A549 (cell line): ENCODE results near the gene OXSM. TPM values are rescaled to one million over a fixed set of nuclear protein-coding genes. Genes with fewer than 3 reads are reported as not detected.
A peak's percentile ranks its signal among the peaks of the same experiment; 100 is the strongest.

Source experiments
- ATAC-seq, 2 experiments: fragments of 200-7000 bp in 1 of 2; fragments of >200 bp in 1 of 2; cut with Nextera tagmentation in 1 of 2; cut with Tn5 transposase in 1 of 2; 3 replicates each; pipeline versions ENCODE4 v1.8.0 to v1.9.1; 2018 to 2020; ENCODE audit warnings: mild to moderate bottlenecking in 1 of 2, moderate library complexity in 1 of 2
- CTCF ChIA-PET: fragments of 300-600 bp; sonication (Branson Sonifier 250); formaldehyde crosslinking; extraction: SDS; loops from one replicate; lab custom pipeline; 2021; ENCODE audit warnings: antibody characterized with exemption, inconsistent platforms; lab: Yijun Ruan, JAX
- POLR2A ChIA-PET: fragments of 350-600 bp; formaldehyde crosslinking; extraction: SDS; loops from one replicate; lab custom pipeline; 2021; ENCODE audit warnings: antibody characterized with exemption, inconsistent platforms; lab: Yijun Ruan, JAX
- DNase-seq, 2 experiments: peaks; one replicate each; pipeline versions ENCODE4 v3.0.0 to v3.0.0-alpha.2; 2011 to 2016; ENCODE audit warnings: low read depth in 1 of 2, low spot score in 1 of 2
- FAIRE-seq: peaks from 2 replicates; lab custom pipeline; 2011; peaks lifted over from hg19 to GRCh38; lab: Jason Lieb, UNC
- H3K27ac ChIP-seq, 2 experiments: fragments of >200 bp; sonication (Bioruptor Twin); formaldehyde crosslinking; 3 replicates each; pipeline ENCODE4 v1.5.1; 2016 to 2017
- H3K4me1 ChIP-seq: fragments of >200 bp; sonication (Bioruptor Twin); formaldehyde crosslinking; 3 replicates; pipeline ENCODE4 v1.6.1; 2016
- H3K4me2 ChIP-seq: fragments of >200 bp; sonication (Bioruptor Twin); formaldehyde crosslinking; 3 replicates; pipeline ENCODE4 v1.6.1; 2016
- H3K4me3 ChIP-seq: fragments of >200 bp; sonication (Bioruptor Twin); formaldehyde crosslinking; 3 replicates; pipeline ENCODE4 v1.5.1; 2016
- H3K9me3 ChIP-seq: fragments of >200 bp; sonication (Bioruptor Twin); formaldehyde crosslinking; 3 replicates; pipeline ENCODE4 v1.6.1; 2016
- ATOH8 ChIP-seq: fragments of 250-450 bp; sonication (Bioruptor Pico); IDR thresholded peaks from 2 replicates; pipeline ENCODE4 v1.5.0; 2020; ENCODE audit warnings: low read depth, mild to moderate bottlenecking, moderate library complexity
- CEBPB ChIP-seq, 2 experiments: fragments of >200 bp in 1 of 2; sonication (Bioruptor Twin) in 1 of 2; formaldehyde crosslinking in 1 of 2; IDR thresholded peaks; 2 replicates each; pipeline ENCODE4 v1.6.1; 2012 to 2016
- FOSB ChIP-seq: fragments of 250-450 bp; sonication (Bioruptor Pico); IDR thresholded peaks from 2 replicates; pipeline ENCODE4 v1.5.0; 2020; ENCODE audit warnings: mild to moderate bottlenecking, moderate library complexity
- FOSL2 ChIP-seq, 2 experiments: fragments of 450-650 bp in 1 of 2; fragments of >200 bp in 1 of 2; sonication (Bioruptor Twin) in 1 of 2; formaldehyde crosslinking; IDR thresholded peaks; 2 replicates each; pipeline versions ENCODE4 v1.5.0 to v1.6.1; 2016 to 2020; ENCODE audit warnings: mild to moderate bottlenecking in 1 of 2, moderate library complexity in 1 of 2
- HES2 ChIP-seq: fragments of >200 bp; sonication (Bioruptor Twin); formaldehyde crosslinking; IDR thresholded peaks from 2 replicates; pipeline ENCODE4 v1.6.1; 2016
- HEYL ChIP-seq: fragments of 250-450 bp; sonication (Bioruptor Pico); IDR thresholded peaks from 2 replicates; pipeline ENCODE4 v1.8.0; 2021; ENCODE audit warnings: mild to moderate bottlenecking, moderate library complexity
- HOXA7 ChIP-seq: fragments of 250-450 bp; sonication (Bioruptor Pico); IDR thresholded peaks from 2 replicates; pipeline ENCODE4 v1.5.0; 2020; ENCODE audit warnings: mild to moderate bottlenecking, moderate library complexity
- JUN ChIP-seq, 2 experiments: fragments of >200 bp; sonication (Bioruptor Twin); formaldehyde crosslinking; IDR thresholded peaks; 2 replicates in 1 of 2; 3 replicates in 1 of 2; pipeline ENCODE4 v1.6.1; 2016 to 2017
- KDM1A ChIP-seq: fragments of 200-600 bp; sonication (generic); IDR thresholded peaks from 2 replicates; pipeline ENCODE4 v1.6.1; 2016; ENCODE audit warnings: low read depth, mild to moderate bottlenecking
- MAFK ChIP-seq: fragments of 450-650 bp; IDR thresholded peaks from 2 replicates; pipeline ENCODE4 v1.6.1; 2014; ENCODE audit not compliant: partially characterized antibody
- MYC ChIP-seq: IDR thresholded peaks from 2 replicates; pipeline ENCODE4 v1.6.1; 2012; ENCODE audit warnings: mild to moderate bottlenecking, inconsistent platforms, low read length, improper control_type of control experiment, borderline replicate concordance
- PHF8 ChIP-seq: fragments of 200-600 bp; sonication (generic); IDR thresholded peaks from 2 replicates; pipeline ENCODE4 v1.6.1; 2016; ENCODE audit warnings: low read depth, mild to moderate bottlenecking, antibody characterized with exemption, moderate library complexity, borderline replicate concordance
- RNF2 ChIP-seq: fragments of 200-600 bp; sonication (generic); IDR thresholded peaks from 2 replicates; pipeline ENCODE4 v1.6.1; 2016; ENCODE audit warnings: low read depth, mild to moderate bottlenecking, antibody characterized with exemption, moderate library complexity, borderline replicate concordance
- SMC3 ChIP-seq: fragments of >200 bp; sonication (Bioruptor Twin); formaldehyde crosslinking; IDR thresholded peaks from 3 replicates; pipeline ENCODE4 v1.6.1; 2018; ENCODE audit warnings: inconsistent platforms
- TFCP2L1 ChIP-seq: fragments of 250-450 bp; sonication (Bioruptor Pico); IDR thresholded peaks from 2 replicates; pipeline ENCODE4 v1.5.0; 2021; ENCODE audit warnings: mild to moderate bottlenecking
- TP53 ChIP-seq: fragments of 250-450 bp; sonication (Bioruptor Pico); IDR thresholded peaks from 2 replicates; pipeline ENCODE4 v1.5.0; 2021; ENCODE audit warnings: mild to moderate bottlenecking, moderate library complexity
- USF2 ChIP-seq: fragments of 450-650 bp; IDR thresholded peaks from 2 replicates; pipeline ENCODE4 v1.6.1; 2014; ENCODE audit warnings: antibody characterized with exemption
- ZNF302 ChIP-seq: fragments of 250-450 bp; sonication (Bioruptor Pico); IDR thresholded peaks from 2 replicates; pipeline ENCODE4 v1.9.0; 2021; ENCODE audit warnings: inconsistent platforms, mild to moderate bottlenecking, moderate library complexity
- WGBS: methylation state at CpG from one replicate; pipeline ENCODE4 v1.1.6; 2017; ENCODE audit errors: missing lambda C conversion rate; 5-methylcytosine and 5-hydroxymethylcytosine counted together
- polyA plus RNA-seq, 4 experiments: library from polyadenylated mRNA; depleted of rRNA in 3 of 4; stranded (reverse); fragments of >200 nt; fragmentation: RNase III in 1 of 4; extraction: RNeasy Plus Mini Kit Qiagen cat#74134 plus additional on column Dnase treatment in 1 of 4; gene quantifications; 2 replicates in 3 of 4; 3 replicates in 1 of 4; pipeline ENCODE4 v1.2.3, GENCODE V29; 2011 to 2017
- TF ChIP-seq, protein P1 (sequence below): fragments of 250-450 bp; sonication (Bioruptor Pico); IDR thresholded peaks from 2 replicates; pipeline ENCODE4 v1.5.0; 2021; ENCODE audit warnings: mild to moderate bottlenecking, moderate library complexity, borderline replicate concordance

The OXSM gene
- polyA plus RNA-seq, 2 of the 4 experiments (the other 2 are of a cell fraction) = 19.1 to 43.9 TPM

DNA sequence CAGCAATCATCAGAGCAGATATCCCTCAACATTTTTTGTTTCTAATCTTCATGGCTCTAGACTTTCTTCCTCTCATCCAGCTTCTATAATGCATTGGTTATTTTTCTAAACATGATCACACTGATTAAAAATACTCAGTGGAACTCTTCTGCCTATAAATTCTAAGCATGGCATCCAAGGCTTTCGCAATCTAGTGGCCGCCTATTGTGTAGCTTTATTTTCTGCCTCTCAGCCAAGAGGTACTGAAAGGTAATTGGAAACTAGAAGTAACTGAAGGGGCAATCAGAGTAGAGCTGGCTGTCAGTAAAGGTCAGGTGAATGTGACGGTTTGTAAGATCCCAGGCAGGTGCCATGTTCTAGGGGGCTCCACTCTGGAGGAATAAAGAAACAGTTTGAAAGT is 33.4 kb downstream of the OXSM start:
- 0 out of 3 replicates have a peak, but pooled peaks cover 2% of the 10 kb centered on the region for H3K9me3 ChIP-seq
- ChIA-PET POLR2A (no interaction called here), CTCF (interaction anchor here (0.8 kb wide), 1 partner anchor 20 kb away, joined by 3 read pairs; no protein-coding TSS in a partner anchor)
- no peaks in the 10 kb centered on the region for H3K4me1 ChIP-seq
- ATAC-seq (no peak), DNase-seq (no peak), FAIRE-seq (no peak)
- 66% methylated on average over 3 of the region's 3 CpGs for WGBS
- TF ChIP-seq CEBPB (IDR thresholded peaks at IDR 0.05) (peak in 1 of 2 experiments; percentile 20; a peak in 2 of 4 replicates), USF2 (no peak)
- no peak overlapping the region for H3K4me3 ChIP-seq
- H3K27ac ChIP-seq = no peak overlapping the region
- H3K4me2 ChIP-seq = no peak overlapping the region

- H3K4me2 ChIP-seq = no peak overlapping the region
- TF ChIP-seq KDM1A (no peak), ZNF302 (CRISPR knock-in tag) (no peak), RNF2 (no peak), HES2 (no peak), FOSL2 (IDR thresholded peaks at IDR 0.05) (no peak), FOSL2 (CRISPR knock-in tag; IDR thresholded peaks at IDR 0.05) (no peak), TP53 (no peak), MAFK (no peak), SMC3 (no peak), ATOH8 (no peak), TFCP2L1 (no peak), PHF8 (no peak), HOXA7 (no peak), HEYL (CRISPR knock-in tag) (no peak), MYC (no peak), JUN (IDR thresholded peaks at IDR 0.05) (no peak), FOSB (CRISPR knock-in tag) (no peak)
- TF ChIP-seq, protein P1, sequence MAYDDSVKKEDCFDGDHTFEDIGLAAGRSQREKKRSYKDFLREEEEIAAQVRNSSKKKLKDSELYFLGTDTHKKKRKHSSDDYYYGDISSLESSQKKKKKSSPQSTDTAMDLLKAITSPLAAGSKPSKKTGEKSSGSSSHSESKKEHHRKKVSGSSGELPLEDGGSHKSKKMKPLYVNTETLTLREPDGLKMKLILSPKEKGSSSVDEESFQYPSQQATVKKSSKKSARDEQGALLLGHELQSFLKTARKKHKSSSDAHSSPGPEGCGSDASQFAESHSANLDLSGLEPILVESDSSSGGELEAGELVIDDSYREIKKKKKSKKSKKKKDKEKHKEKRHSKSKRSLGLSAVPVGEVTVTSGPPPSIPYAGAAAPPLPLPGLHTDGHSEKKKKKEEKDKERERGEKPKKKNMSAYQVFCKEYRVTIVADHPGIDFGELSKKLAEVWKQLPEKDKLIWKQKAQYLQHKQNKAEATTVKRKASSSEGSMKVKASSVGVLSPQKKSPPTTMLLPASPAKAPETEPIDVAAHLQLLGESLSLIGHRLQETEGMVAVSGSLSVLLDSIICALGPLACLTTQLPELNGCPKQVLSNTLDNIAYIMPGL (CRISPR knock-in tag) = no peak
- ChIA-PET POLR2A (no interaction called here), CTCF (interaction anchor here (0.6 to 1.8 kb wide), 3 partner anchors 91 to 629 kb away, joined by 3 read pairs; no protein-coding TSS in a partner anchor)
- no peak overlapping the region for H3K4me3 ChIP-seq
- no peak for FAIRE-seq
- ATAC-seq = no peak
- WGBS = 13% methylated on average over 2 of the region's 2 CpGs
- 0 out of 3 replicates have a peak, but pooled peaks cover 2% of the 10 kb centered on the region for H3K9me3 ChIP-seq
- H3K4me1 ChIP-seq = no peaks in the 10 kb centered on the region
- no peak for DNase-seq
- H3K27ac ChIP-seq = no peak overlapping the region
Observed at GRCh38 chr3:25826510-25826909, 36.6 kb downstream of the OXSM start.
